GM21737 (cell line): ENCODE results near the gene S100A4.

Source experiments
- ATAC-seq: cut with Tn5 transposase; IDR thresholded peaks from one replicate; pipeline ENCODE4 v1.9.1; 2021; ENCODE audit warnings: mild to moderate bottlenecking, moderate library complexity; ENCODE audit not compliant: unreplicated experiment

S100A4 gene

DNA sequence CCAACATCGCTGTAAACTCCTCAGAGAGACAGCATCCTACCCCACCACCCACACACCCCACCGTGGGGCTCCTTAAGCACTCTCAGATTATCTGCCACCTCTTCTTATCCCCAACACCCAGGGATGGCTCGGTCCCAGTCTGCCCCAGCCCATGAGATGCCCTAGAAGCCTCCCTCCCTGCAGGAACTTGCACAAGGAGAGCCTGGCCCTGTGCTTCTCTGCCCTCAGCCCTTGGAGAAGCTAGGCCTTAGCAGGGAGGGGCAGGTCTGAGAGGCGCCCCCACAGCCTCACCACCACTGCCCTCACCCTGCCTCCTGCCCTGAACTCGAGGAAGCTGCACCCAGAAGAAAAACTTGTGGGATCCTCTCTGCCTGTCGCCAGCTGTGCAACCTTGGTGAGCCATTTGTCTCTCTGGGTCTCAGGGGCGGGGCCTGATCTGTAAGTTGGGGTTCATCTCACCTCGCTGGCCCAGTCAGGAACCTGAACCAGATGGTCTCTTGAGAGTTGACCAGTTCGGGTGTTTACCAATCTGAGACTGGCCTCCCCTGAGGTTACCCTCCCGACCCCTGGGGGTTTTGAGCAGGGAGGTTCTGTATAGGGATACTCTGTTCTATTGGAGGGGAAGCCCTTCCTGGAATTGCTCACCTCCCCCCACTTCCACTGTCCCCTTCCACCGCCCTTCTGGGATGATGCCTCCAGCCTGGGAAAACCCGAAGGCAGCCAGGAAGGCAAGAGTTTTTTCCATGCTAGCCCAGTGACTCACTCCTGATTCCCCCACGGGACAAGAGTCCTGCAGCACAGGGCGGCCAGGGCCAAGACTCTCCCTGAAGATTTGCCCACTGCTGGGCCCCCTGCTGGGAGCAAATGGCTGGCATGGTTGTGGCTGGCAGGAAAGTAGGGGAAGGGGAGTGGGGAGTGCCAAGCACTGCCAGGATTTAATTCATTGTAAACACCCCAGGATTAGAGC lies 3.4 kb upstream of the S100A4 start, which contains the start of gene S100A3:
Gene S100A3 (minus strand): TSS at position 537 of the 967 bp plus-strand sequence. CDS start 773 bp downstream, outside the sequence.
- ATAC-seq = no peak

DNA sequence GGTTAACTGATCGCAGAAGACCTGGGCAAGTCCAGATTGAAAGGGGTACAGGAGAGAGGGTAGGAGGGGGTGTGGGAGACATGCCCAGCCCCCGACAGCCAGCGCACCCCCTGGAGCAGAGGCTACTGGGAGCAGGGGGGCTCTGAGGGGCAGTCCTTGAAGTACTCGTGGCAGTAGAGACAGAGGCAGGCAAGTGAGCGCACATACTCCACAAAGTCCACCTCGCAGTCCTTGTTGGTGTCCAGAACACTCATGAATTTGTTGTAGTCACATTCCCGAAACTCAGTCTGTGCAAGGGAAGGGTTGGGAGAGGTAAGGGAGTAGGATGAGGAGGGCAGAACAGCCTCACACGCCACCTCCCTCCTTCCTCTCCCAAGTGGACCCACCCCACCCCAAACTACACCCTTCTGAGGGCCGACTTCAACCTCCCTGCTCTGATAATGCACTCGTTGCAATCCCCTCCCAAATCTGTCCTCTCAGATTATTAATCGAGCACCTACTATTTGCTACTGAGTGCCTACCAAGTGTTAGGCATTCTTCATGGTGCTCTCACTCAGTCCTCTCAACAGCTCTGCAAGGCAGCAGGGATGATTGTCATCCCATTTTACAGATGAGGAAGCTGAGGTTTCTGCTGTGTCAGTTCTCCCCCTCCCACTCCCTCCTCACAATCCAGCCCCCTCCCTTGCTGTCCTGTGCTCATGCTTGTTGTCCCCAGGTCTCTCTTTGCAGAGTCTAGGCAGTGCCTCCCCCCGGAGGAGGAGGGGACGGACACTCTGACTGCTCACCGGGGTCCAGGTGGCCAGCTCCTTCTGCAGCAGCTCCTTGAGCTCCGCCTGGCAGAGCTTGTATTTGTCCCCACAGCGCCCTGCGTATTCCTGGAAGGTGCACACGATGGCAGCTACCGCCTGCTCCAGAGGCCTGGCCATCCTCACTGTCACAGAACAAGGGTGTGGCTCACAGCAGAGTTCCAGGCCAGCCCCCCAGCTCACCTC lies 2.2 kb upstream of the S100A4 start:
- no peak for ATAC-seq

DNA sequence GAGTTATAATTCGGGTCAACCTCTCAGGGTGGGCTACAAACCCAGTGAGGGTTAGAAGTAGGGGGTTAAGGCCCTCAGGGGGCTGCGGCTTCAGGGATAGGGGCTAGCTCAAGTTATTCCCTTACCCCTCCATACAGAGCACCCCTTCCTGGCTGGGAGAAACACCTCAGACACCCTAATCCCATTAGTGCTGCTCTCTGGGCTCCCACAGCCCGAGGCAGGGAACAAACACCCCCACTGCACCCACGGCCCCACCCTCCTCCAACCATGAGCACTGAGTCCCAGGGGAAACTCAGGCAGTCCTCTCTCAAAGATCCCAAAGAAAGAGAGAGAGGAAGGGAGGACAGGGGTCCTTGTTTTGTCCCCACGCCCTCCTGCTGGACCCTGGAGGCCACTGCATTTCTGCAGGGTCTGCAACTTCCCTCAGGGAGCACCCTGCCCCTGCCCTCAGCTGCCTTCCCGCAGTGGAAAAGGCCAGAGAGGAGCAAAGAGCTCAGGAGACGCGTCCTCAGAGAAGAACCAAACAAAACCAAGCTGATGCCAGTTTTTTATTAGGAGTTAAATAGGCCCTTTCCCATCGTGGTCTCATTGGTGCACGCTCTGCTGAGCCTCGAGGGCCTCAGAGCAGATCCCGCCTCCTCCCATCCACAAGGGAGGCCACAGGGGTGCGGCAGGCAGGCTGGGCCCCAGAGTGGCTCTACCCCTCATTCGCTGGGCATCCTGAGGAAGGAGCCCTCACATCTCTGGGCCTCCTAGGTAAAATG lies 1.4 kb upstream of the S100A4 start:
- ATAC-seq = no peak

DNA sequence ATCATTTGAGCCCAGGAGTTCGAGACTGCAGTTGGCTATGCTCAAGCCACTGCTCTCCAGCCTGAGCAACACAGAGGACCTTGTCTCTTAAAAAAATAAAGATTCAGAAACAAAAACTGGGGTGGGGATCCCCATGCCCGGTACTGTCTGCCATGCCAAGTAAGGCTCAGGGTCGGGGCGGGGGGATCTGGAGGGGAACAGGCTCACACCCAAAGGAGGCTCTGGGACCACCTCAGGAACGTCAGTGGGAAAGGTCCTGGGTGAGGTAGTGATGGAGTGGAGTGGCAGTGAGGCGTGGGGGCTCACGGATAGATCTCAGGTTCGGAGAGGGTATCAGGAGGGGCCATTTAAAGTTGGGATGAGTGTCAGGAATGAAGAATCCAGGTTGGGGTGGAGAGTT lies 765 bp upstream of the S100A4 start:
- no peak for ATAC-seq

DNA sequence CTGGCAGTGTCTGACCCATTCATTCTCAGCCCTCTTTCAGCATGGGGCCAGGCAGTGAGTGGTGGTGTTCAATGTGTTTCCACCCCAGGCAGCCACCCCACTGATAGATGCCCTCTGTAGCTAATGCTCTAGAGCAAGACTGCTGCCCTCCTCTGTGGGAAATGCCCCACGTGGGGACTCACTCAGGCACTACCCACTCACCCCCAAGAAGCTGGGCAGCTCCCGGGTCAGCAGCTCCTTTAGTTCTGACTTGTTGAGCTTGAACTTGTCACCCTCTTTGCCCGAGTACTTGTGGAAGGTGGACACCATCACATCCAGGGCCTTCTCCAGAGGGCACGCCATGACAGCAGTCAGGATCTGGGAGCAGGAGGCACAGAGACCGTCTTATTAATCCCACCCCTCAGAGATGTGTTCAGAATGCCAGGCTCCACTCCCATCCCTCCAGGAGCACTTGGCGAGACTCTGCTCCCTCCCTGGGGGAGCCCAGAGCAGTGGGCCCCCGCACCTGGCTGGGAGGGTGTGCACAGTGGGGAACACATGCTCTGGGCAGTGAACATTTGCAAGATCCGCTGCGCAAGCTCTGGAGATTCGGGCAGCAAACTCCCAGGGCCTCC lies 1.0 kb downstream of the S100A4 start:
- ATAC-seq = no peak

DNA sequence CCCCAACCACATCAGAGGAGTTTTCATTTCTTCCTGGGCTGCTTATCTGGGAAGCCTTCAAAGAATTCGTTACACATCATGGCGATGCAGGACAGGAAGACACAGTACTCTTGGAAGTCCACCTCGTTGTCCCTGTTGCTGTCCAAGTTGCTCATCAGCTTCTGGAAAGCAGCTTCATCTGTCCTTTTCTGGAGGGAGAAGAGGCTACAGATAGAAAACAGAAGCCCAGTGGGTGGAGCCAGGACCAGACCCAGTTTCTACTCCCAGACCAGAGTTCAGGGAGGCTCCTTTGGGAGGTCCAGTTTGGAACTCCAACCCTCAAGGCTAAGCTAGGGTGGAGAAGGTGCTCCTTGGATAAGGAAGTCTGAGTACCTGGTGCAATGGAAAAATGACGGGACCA lies 1.9 kb downstream of the S100A4 start:
- no peak for ATAC-seq

DNA sequence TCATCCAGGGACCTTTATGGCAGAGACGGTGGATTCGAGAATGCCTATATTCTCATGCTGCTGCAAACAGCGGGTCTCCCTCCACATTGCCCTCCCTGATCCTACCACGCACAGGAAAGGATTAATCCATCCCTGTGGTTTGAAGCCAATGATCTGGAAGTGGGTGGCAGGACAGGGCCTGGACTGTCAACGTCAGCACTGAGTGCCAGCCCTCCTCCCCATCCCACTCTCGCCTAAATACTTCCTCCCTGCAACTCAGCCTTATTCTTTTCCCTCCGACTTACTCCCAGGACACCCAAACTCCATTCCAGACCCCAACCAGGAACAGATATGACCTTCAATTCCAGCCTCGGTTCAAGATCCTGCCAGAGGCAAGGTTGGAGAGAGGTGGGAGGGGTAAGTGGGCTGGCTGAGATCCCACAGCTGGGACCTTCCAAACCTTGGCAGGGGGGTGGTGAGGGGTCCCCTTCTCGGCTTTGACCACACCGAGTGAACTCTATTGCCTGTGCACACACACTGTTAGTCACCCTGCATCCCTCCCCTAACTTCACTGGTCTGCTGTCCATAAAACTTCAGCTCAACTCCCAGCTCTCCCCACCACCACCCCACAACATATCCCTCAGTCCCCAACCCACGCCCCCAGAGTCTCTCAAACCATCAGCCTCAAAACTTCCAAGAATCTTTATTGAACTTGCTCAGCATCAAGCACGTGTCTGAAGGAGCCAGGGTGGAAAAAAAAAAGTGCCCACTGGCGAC lies 2.5 kb downstream of the S100A4 start:
- ATAC-seq = no peak

DNA sequence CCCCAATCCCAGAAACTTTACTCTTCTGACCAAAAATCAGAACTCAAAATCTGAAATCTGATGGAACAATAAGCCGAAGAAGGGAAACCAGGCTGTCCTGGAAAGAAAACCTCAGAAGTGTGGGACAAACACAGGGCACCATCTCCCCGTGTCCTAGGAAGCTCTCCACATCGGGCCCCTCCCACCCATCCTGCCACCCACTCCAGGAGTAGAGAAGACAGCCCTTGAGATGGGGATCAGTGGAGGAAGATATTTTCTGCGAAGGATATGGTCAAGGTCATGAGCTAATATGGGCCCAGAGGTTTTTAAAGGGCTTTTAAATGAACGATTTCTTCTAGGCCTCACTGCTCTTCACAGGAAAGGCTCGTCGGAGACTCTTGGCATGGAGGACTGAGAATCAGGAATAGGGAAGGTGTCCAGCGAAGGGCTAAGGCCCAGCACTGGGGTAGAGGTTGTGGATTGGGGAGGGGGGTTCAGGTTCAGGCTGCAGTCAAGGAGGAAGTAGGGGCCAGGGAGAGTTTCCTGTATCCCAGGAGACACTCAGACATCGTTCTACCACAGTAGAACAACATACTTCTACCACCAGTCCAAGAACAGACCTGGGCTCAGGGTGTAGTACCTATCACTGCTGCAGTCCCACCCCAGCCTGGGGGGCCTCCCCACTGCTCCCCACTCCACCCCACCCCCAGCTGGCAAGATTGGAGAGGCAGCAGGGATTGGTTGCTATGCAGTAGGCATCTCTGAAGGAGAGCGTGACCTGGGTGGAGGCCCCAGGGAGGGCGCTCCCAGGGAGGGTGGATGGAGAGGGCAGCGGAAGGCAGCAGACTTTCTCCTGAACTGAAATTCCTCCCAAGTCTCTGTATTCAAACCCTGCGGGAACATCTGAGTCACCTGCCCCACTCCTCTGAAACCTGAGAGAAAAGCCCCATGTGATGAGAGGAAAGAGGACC lies 3.7 kb downstream of the S100A4 start:
- ATAC-seq = no peak

DNA sequence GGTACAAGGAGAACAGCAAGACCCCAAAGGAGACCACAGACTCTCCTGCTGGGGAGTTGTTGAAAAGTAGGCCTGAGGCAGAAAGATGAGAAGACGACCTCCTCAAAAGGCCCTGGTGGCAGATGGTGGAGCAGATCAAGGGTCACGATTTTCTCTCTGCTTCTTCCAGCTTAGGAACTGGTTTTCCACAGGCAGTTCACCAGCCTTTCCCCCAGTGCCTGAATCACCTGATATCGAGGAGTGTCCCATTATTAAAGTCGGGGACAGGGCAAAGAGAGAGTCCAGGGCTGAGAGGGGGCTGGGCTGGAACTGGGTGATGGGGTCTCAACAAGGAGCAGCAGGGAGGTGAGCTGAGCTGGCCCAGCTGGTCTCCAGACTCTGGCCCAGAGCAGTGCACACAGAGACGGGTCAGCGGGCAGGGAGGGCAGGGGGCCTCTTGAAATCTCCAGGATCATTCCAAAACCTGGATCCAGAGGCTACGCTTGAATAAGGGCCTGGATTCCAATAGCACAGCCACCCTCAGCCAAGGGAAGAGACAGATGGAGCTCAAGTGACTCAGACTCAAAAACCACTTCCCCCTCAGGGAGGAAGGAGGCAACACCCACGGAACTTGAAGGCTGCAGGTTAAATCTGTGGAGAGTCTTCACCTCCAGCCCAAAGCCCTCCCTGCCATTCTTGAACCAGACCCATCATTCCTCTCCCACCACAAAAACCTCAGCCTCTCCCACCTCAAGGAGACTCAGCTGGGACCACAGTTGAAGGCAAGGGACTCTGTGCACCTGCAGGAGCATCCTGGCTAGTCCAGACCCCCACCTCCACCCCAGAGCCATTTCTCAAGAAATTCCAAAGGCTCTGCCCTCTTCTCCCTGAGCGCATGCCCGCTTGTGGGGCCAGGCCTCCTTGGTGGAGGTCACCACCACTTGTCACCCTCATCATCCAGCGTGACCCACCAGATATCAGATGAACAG lies 4.9 kb downstream of the S100A4 start, which contains the start of gene S100A5:
Gene S100A5 (minus strand): TSS at position 541 of the 968 bp plus-strand sequence. CDS start 743 bp downstream, outside the sequence.
- no peak for ATAC-seq

DNA sequence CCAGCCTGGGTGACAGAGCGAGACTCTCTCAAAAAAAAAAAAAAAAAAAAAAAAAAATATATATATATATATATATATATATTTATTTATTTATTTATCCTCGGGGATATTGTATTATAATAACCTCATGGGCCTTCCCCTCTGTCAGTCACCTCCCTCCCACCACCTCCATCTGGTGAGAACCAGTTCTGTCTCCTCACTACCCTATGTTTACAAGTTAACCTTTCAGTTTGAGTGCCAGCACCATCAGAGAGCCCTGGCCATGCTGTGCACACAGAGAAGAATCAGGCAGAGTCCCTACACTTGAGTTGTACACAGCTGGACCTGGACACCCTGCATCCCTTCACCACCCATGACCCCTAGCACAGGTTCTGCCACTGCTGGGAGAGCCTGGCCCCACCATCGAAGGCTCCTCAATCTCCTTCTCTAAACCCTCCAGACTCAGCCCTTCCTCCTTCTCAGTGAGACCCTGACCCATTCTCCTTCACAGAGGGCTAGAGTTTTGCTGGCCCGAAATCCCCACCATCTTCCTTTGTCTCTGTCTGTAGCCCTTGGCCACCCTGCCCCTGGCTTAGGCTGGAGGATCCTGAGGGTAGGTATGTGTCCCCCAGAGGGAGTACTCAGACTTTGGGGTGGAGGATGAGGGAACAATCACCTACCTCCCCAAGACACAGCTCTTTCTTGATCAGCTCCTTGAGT lies 6.1 kb downstream of the S100A4 start:
- no peak for ATAC-seq

DNA sequence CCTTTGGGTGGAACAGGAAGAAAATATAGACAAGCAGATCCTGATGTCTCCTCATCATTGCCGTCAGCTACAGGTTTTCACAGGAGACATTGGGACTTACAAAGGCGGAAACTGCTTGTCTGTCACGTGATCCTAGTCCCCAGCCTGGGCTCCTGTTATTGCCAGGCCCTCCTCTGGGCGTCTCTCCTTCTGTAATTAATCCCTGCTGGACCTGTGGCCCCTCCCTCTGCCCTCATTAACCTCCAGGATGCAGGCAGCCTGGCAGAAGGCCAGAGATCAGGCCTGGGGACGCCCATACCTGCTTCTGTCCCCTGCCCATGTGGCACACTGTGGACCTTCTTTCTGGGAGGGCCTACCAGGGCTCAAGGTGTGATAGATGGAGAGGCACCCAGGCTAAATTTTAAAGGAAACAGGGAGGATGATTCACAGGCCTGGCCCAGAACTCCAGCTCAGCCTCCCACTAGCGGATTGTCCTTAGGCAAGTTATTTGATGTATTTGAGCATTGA lies 7.2 kb downstream of the S100A4 start:
- ATAC-seq = no peak

DNA sequence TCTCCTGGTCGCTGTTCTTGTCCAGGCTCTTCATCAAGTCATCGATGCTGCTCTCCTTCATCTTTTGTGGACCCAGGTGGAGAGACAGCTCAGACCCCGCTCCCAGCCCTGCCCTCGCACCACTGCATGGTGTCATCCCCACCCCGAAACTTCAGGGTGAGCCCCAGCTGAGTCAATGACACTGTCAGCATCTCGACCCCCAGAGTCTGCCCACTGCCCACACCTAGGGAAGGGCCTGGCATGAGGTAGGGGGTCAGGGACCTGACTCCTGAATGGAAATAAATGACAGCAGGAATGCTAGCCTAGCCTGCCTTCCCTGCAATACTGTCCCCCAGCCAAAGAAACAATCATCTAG lies 8.3 kb downstream of the S100A4 start:
- no peak for ATAC-seq

DNA sequence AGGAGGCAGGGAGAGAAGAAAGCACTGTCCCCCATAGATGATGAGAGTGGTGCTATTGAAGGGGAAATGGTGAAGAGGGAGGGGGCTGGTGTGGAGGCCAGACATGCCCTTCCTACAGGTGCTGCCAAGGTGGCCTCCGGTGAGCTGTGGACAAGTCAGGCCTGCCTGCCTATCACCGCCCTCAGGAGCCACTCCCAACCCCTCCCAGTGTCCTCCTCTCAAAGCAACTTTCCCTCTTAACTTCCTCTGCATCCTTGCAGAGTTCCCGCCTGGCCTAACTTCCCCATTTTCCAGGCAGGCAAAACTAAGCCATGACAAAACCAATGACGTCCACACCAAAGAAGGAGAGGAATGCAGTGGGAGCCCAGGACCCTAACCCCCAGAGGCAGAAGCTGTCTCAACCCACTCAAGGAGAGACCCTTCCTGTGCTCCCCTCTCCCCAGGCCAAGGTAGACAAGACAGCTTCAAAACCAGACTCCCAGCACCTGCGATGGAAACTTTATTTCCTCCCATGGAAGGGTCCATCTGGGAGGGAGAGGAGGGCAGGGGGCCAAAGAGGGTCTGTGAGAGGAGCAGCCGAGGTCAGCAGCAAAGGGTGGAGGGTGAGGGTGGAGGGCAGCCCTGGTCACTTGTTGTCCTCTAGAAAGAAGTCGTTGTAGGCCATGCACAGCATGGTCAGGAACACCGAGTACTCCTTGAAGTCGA lies 8.8 kb downstream of the S100A4 start:
- no peak for ATAC-seq

DNA sequence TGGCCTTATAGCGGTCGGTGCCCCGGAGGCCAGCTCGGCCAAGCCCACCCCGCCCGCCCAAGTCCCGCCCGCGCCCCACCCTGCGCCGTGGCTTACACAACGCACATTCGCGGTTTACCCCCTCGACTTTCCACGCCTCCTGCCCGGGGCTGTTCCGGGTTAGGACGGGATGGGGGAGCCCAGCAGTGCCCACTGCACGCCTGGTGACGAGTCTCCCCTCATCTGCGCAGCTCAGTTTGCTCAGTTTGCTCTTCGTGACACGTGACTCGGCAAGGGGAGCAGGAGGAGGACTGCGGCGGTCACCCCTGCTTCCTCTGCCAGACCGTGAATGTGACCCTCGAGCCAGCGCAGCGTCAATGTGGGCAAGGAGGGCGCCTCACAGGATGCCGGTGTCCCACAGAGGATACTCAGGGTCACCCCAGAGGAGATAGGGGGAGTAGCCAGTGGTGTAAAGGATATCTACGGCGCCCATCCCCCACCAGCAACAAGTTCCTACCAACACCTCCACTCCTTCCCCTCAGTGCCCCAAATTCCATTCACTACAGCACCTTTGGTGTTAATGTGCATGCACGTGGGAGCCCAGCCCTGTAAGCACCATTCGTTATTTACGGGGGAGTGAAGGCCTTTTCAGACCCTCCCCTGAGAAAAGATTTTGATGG lies 9.5 kb downstream of the S100A4 start:
- no peak for ATAC-seq
